ENCODE measurements around the gene PRICKLE3.
A peak's percentile ranks its signal among the peaks of the same experiment; 100 is the strongest.

The PRICKLE3 gene

DNA sequence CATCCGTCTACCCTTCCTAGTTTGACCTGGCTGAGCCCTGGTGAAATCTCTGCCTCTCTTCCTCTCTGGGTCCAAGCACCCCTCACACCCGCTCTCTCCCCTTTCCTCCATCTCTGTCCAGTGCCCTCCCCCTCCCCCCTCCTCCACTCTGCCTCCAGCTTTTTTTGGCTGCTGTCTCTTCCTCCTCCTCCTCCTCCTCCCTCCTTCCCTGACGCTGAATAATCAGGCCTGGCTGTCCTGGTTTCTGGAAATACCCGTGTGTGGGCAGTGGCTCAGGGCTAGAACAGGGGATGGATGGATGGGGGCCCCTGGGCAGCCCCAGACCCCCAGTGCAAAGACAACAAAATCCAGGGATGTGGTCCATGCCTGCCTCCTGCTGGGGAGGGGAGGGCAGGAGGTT lies 18.5 kb upstream of the PRICKLE3 start:
- no peak for DNase-seq

DNA sequence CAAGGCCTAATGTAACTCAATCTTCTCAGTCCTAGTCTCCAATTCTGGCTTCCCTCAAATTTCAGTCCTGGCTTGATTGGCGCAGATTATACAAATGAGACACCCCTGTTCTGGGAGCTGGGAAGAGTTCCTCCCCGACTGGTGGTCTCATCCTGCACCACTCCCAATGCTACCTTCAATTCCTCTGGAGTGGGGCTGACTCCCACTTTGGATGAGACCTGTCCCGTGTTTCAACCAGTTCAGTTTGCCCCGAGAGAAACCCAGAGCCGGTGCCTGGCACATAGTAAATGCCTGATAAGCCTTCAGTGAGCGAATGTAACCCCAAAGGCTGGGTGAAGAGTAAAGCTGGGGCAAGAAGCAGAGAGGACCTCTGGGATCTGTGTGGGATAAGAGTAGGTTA lies 17.8 kb upstream of the PRICKLE3 start:
- DNase-seq: no peak

DNA sequence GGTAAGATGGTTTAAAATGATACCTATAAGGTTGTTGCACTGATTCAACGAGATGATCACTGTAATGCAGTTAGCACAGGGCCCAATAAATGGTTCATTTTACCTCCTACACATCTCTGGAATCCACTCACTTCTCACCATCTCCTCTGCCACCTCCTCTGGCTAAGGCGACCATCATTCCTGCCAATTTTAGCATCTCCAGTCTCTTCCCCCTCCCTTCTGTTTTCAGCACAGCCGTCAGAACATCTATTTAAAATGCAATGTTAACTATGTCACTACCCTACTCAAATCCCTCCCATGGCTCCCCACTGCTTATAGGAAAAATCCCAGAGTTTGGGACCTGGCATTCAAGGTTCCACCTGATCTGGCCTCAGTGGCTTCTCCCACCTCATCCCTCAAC lies 17.4 kb upstream of the PRICKLE3 start:
- DNase-seq: no peak

DNA sequence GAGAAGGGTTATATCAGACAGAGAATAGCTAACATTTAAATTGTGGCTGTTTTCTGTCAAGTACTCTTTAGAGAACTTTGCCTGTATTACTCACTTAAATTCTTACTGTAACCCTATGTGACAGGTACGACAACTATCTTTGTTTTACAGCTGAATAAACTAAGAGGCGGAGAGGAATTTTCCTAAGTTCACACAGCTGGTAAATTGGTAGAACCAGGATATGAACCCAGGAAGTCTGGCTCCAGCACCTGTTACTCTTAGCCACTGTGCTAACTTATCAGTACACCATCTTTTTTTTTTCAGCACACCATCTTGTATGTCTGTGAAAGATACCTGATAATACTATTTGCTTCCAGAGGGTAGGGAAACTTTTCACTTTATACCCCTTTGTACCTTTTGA lies 15.8 kb upstream of the PRICKLE3 start:
- no peak for DNase-seq

DNA sequence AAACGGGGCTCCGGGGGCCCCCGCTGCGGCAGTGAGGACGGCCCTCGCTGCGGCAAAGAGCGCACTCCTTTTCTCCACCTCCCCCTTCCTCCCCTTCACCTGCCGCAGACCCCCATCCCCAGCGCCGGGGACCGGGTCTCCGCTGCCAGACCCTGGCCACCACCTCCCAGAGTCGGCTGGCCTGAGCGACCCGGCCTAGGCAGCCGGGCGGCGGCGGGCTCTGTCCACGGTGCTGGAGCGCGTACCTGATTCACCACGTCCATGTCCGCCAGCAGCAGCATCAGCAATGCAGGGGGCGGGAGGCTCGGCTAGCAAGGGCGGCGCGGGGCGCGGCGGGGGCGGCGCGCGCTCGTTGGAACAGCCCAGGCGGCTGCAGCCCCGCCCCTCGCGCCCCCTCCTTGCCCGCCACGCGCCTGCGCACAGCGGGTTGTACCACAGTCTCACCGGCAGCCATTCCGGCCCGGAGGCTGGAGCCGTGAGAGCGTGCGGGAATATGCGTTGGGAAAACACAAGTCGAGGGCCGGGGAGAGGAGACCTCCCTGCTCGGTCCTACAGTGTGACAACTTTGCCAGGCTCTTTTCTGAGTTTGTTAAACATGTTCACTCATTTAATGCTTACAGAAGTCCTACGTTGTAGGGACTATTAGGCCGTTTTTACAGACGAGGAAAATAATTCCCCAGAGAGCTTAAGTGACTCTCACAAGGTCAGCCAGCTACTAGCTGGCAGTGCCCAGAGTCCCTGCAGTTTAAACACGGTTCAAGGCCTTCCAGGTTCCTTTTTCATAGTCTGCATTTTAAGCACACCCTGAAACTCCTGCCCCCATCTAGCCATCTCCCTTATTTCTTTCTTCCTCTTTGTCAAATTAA lies 14.0 kb upstream of the PRICKLE3 start, which contains the start of gene SYP:
TSS of gene SYP (minus strand) at position 288 of the 866 bp plus-strand sequence. CDS start at position 281, 7 bp downstream.
- peak; percentile 90 for DNase-seq

DNA sequence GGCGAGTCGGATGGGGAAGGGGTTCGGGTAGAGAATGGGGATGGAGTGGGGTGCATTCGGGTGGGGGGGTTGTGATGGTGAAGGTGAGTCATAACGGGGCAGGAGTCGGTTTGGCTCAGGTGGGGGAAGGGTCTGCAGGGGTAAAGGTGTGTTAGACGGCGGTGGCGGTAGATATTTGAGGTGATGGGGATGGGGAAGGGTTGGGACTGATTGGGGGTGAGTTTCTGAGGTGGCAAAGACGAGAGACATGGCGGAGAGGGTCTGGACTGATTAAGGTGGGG lies 13.1 kb upstream of the PRICKLE3 start:
- DNase-seq: no peak

DNA sequence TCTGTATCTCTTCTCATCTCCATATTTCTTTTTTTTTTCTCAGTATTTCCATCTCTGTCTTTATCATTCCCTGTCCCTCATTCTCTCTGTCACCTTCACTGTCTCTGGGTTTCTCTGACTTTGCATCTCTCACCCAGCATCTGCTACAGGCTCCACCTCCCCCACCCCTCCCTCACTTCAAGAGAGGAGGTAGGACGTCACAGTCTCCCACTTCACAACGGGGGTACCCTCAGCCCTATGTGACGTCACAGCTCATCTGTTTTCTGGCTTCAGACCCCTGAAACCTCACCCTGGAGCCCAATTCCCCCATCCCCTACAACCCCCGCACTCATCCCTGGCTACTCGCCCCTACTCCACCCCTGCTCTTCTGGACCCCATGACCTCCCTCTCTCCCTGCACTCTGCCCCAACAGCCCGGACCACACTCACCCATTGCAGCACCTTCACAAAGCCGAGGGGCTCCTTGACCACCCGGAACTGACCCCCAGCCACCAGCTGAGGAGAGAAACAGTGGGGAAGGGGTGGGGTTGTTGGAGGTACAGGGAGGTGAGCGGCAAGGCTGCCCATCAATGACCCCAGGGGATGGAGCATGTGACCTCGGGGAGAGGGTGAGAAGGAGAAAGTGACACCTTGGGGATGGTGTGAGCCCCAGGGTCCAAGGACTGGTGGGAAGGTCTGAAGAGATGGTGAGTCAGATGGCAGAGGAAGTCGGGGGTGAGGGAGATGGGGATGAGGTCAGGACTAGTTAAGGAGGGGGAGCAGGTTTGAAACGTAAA lies 12.6 kb upstream of the PRICKLE3 start:
- no peak for DNase-seq

DNA sequence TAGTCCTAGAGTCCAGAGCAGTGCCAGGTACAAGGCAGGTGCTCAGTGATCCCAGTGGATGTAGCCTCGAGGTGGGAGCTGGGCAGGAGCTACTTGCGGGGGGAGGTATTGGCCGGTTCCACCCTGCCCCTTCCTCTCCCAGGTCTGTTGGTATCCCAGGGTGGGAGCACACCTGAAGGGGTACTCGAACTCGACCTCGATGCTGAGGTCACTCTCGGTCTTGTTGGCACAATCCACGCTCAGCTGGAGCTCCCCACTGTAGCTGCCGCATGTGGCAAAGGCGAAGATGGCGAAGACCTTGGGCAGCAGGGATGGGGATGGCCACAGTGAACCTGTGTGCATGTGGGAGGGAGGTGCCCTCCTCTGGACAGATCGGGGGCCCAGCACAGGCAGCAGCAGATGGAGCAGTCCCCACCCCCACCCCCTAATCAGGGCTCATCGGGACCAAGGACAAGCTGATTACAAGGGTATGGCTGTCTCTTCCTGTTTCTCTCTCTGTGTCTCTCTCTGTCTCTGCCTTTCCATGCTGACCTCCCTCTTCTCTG lies 11.4 kb upstream of the PRICKLE3 start:
- DNase-seq: no peak

DNA sequence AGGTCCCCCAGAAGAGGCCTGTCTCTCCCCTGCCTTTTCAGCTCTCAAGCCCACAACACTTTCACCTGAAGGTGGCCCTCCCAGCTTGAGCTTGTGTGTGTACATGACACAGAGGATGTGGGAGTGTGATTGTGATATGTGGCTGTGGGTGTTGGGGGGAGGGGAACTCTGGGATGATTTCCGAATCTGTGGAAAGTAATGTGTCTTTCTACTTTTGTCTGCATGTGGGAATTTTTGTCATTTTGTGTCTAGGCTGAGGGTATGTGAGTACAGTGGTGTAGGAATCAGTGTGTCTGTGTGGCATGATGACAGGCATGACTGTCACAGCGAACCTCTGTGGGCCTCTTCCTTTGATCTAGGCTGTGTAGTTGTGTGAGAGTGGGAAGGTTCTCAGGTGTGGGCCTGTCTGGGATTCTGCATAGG lies 7.4 kb upstream of the PRICKLE3 start:
- no peak for DNase-seq

DNA sequence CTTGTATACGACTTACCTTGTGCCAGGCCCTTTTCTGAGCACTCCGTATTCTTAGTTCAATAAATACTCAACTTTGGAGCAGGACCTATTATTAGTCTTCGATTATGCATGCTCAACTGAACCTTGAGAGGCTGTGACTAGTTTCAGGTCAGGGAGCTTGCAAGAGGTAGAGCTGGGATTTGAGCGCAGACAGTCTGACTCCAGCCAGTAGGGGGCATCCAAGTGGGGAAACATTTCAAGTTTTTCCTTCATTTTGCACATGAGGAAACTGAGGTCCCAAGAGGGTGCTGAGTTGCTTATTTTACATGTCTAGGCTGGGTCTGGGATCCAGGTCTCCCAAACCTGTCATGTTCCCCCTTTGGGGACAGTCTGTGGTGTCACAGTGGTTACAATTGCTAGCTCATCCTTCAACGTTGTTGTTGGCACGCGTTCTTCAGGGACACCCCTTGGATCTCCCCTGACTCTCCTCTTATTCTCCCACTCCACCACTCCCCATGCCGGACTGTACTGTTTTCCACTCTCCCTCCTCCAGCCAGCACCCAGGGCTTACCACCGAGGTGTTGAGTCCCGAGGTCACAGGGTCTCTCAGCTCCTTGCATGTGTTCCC lies 6.7 kb upstream of the PRICKLE3 start:
- peak; percentile 38 for DNase-seq

DNA sequence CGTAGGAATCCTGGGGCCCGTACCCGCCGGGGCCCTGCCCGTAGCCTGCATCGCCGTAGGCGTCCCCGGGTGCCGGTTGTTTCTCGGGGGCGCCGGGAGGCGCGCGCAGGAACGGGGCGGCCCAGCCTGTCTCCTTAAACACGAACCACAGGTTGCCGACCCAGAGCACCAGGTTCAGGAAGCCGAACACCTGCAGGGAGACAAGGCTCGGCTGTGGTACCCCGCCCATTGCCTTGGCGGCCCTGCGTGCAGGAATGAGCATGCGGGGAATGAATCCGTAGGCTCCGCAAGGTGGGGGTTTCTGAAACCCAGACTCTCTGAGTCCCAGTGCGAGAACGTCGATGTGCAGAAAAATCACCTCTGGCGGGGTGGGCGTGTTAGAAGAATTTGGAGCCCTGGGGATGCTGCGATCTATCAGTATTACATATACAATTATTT lies 5.4 kb upstream of the PRICKLE3 start:
- no peak for DNase-seq

DNA sequence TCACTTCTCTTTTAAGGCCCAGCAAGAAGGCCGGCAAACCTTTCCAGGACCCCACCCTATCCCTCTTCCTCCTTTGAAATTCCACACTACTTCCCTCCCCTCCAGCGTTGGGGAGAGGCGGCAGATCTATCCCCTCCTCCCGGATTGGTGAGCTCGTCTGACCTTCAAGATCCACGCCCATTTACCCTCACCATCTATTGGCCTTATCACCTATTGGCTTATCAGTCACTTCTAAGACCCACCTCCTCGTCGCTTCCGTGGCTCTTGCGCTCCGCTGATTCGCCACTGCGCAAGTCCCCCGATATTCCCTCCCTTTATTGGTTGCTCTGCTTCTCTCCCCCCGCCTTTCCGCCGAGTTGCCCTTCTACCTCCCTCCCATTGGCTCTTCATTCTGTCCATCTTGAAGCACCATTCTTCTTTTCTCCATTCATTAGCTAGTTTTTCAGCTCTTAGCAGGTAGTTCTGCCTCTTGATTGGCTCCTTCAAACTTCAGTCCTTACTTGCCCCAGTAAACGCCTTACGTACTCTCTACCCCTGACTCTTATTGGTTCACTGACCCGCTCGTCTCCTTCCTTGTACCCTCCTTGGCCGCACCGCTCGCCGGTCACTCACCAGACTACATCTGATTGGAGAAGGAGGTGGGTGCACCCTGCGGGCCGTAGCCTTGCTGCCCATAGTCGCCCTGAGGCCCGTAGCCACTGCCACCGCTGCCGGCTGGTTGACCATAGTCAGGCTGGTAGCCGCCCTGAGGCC lies 4.8 kb upstream of the PRICKLE3 start:
- peak; percentile 96 for DNase-seq

DNA sequence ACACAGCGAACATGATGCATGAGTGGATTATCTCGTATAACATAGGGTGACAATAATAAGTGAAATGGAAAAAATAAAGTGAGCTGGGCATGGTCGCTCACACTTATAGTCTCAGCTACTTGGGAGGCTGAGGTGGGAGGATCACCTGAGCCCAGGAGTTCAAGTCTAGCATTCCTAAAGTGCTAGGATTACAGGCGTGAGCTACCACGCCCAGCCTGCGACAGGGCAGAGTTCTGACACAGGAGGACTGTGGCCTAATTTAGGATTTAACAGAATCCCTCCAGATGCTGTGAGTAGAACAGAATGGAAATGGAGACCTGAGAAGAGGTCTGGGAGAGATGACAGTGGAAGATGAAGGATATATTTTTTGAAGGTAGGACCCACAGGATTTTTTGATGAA lies 3.4 kb upstream of the PRICKLE3 start:
- DNase-seq: no peak

DNA sequence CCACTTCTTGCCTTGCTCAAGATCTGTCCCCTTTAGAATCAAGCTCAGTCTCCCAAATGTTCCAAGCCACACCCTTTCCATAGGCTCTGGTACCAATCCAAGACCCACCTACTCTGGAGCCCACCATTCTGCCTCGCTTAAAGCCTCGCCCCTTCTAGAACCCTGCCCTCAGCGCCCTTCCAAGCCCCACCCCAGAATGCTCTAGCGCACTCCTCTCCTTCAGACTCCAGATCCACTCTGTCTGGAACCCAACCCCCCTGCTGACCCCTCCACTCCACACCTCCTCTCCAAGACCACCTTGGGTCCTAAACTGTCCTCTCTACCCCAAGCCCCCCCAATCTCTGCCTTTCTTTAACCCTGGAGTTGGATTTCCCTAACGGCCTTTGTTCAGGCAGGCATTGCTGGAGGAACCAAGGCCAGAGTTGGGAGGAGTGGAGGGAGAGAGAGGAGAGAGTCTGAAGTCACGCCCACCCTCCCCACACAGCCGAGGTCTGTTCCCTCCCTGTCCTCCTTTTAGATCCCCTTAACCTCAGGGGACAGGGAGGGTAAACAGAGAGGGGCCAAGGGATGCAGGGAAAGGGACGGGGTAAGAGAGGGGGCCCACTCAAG lies 2.4 kb upstream of the PRICKLE3 start:
- no peak for DNase-seq

DNA sequence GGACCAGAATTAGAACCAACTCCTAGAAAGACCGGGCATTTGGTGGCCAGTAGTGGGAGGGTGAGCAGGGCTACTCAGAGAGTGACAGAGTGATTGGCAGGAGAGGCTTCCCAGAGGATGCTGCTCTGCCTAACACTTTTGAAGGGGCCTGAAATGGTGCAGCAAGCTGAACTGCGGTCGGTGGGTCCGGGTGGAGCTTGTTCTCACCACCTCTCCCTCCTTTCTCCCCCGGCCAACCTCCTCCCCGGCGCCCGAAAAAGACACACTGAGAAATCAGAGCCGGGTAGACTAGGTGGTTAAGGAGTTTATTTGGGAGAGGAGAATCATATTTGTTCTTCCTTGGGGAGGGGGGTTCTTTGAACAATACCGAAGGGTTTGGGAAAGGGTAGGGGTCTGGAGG lies 1.4 kb upstream of the PRICKLE3 start:
- DNase-seq: no peak

DNA sequence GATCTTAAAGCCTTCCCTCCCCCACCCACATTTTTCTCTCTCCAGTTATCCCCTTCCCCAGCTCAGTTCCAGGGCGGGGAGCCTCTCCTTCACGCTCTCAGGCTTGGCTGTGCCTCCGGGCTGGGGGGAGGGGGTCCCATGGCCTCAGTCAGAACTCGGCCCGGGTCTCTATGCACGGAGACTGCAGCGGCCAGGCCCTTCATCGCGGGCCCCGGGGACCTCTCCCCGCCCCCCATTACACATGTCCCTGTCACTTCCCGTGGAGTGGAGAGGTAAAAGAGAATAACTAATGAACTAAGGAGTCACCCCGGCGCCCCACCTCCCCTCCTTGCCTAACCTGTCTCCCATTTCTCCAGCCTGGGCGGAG lies 838 bp upstream of the PRICKLE3 start:
- DNase-seq: no peak

DNA sequence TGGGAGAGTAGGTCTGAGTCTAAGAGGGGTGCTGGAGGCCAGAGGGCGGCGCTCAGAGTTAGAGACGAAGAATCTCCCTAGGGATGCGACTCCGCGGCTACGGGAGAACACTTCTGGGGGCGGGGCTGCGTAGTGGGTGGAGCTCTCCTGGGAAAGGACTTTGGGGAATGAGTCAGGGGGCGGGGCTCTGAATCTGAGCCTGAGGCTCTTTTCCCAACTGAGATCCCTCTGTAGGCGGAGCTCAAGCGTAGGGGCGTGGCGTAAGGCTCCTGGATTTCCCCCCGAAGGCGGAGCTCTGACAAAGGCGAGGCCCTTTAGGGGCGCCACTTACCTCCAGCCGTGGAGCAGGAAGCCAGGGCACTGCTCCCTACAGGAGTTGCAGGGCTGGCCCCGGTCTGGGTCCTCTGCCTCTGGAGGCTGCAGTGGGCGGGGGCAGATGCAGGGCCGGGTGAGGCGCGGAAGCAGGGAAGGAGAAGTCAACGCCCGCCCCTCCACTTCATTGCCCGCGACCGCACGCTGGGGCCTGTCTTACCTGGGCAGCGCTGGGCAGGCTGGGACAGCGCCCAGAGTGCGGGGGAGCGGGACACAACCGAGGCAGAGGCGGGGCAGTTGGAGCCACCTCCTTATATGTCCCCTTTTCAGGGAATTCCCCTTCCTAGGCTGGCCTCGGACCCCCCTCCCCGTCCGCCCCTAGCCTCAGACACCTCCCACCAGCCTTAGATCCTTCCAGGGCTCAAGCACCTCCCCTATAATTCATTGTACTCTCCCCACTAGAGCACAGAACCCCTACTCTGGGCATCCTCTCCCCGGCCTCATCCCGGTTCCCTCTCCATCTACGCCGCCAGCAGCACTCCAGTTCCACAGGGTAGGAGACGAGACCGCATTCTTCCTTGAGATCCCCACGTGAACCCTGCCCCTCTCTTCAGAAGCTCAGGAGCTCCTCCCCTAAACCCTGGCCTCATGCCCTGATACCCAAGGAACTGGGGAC lies 1.6 kb downstream of the PRICKLE3 start:
- DNase-seq: peak; percentile 40

DNA sequence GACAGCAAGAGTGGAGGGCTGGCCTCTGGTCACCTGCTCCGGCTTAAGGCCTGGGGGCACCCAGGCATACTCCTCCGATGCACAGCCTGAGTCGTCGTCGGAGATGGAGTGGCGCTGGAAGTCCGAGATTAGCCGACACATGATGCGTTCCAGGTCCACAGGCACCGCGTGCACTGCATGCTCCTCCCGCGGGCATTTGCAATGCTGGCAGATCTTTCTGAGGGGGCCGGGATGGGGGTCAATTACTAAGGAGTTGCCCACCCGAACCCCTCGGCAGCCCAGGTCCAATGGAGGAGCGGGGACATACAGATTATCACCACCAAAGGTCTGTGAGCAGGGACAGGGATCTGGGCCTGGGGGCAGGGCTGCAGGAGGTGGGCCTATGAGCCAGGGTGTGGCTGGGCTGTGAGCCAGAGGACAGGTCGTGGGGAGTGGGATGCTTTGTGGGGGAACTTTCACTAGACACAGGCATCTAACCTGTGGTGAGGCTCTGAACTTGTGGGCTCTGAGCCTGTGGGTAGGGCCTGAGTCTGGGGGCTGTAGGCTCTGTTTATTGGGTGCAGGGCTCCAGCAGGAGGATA lies 2.4 kb downstream of the PRICKLE3 start:
- no peak for DNase-seq

DNA sequence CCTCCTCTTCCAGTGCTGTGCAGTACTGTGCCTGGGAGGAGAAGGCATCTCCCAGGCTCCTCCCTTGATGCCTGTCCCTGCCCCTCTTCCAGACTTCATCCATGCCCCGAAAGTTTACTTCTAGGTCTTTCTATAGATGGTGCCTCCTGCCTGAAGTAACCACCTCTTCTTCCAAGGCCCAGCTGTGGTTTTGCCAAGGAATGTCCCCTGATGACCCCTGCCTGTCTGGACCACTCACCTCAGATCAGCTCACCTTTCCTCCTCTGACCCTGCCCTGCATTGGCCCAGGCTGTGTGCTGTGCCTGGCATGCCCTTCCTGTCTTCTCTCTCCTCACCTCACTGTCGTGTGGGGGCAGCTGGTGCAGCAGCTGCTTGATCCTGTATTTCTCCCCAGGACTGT lies 6.8 kb downstream of the PRICKLE3 start:
- no peak for DNase-seq

DNA sequence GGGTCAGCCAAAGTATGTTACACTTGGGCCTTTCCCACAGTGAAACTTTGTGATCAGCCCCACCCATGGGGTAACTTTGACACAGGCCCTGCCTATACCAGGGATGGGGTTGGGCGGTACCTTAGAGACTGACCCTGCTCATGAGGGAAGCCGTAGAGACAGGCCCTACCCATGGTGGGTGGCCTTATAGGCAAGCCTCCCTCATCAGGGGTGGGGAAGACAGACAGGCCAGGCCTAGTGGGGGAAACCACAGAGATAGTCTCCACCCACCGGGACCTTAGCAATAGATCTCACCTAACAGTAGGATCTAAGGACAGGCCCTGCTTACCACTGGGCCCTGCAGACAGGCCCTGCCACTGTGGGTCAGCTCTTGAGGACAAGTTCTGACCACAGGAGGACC lies 7.6 kb downstream of the PRICKLE3 start:
- DNase-seq: no peak

Data from CD4-positive, alpha-beta T cell treated with Interleukin-17A for 1 hour (primary cell).